Middle frontal gyrus (tissue), 1 donor: ENCODE measurements around the gene TBC1D16.

ENCODE experiments used
- DNase-seq: peaks from one replicate; pipeline ENCODE4 v3.0.0-alpha.2; 2015; ENCODE audit warnings: low spot score; ENCODE audit errors: extremely low spot score

Gene TBC1D16

DNA sequence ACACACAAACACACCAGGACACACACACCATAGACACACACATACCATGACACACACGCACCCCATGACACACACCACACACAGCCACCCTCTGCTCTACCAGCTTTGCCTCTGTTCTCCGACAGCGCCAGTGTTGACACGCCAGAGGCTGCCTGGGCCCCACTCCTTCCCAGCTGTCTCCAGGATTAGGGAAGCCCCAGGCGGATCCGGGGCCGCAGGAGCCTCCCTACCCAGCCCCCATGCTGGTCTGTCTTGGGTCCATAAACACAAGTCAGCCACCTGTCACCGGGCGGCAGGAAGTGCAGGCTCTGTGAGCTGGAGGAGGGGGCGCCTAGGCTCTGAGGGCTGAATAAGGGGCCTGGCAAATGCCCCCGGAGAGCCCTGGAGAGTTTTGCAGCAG lies 10.5 kb downstream of the TBC1D16 start:
- no peak for DNase-seq

DNA sequence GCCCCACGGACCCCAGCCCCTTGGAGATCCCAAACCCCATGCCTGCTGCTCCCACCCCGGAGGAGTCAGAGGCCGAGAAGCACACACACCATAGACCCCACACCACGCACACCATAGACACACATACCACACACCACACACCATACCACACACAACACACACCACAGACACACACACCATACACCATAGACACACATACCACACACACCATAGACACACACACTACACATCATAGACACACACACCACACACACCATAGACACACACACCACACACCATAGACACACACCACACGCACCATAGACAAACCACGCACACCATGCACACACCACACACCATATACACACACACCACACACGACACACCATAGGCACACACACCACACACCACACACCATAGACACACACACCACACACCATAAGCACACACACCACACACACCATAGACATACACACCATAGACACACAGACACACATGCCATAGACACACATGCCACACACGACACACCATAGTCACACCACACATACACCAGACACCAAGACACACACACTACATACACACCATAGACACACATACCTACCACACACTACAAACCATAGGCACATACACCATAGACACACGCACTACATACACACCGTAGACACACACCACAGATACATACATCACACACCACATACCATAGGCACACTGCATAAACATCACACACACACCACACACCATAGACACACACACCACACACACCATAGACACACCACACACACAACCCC lies 11.3 kb downstream of the TBC1D16 start:
- no peak for DNase-seq

GRCh38 chr17:80023481-80024205 lies 12.0 kb downstream of the TBC1D16 start:
- no peak for DNase-seq

DNA sequence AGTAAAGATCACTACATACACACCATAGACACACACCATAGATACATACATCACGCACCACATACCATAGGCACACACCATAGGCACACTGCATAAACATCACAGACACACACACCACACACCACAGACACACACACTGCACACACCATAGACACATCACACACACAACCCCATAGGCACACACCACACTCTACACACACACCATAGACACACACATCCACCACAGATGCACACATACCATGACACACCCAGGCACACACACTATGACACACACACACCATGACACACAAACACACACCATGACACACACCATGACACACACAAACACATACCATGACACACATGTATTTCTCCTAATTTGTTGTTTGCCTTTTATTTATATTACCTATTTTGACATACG lies 14.1 kb downstream of the TBC1D16 start:
- no peak for DNase-seq

DNA sequence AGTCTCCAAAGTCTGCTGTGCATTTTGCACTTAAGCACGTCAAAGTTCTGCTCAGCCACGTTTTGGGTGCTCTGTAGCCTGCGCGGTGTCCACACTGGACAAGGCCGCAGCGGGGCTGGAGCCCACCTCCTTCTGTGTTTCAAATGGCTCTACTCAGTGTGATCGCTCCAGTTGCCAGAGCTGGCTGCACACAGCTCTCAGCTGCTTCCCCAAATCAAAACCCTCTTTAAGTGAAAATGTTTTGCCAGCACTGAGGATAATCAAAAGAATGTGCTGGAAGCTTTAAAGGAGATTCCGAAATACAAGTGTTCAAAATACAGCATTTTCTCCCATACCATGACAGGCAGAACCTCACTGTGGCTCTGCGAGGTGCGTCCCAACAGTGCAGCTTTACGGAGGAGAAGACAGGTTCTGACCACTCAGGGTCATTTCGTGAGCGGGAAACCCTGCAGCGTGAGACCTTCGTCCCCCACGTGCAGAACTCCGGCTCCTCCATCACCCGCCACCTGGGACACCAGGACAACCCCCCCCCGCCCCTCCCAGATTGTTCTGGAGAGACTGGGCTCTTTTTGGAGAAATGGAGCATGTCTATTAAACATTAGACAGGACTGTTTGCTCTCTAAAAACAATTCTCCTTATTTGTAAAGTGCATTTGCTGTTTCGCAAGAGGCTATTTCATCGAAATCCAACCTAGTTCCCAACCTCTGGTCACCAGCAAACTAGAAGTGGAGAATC lies 16.6 kb downstream of the TBC1D16 start:
- DNase-seq: no peak

DNA sequence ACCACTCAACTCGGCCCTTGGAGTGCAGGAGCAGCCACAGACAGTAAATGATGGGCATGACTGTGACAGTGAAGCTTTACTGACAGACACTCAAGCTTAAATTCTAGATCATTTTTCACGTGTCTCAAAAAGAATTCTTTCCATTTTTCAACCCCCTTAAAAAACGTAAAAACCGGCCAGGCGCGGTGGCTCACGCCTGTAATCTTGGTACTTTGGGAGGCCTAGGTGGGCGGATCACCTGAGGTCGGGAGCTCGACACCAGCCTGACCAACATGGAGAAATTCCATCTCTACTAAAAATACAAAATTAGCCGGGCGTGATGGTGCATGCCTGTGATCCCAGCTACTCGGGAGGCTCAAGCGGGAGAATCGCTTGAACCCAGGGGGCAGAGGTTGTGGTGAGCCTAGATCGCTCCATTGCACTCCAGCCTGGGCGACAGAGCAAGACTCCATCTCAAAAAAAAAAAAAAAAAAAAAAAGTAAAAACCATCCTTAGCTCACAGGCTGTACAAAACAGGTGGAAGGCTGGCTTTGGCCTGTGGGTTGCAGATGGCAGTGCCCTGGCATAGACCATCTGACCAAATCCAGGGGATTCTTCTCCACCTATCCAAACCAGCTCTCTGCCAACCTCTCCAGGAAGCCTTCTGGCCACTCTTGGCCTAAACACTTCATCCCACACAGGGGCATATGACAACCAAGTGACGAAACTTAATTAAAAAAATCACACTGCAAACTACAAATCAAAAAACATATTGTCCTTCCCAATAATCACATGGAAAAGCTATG lies 18.3 kb downstream of the TBC1D16 start:
- DNase-seq: no peak

DNA sequence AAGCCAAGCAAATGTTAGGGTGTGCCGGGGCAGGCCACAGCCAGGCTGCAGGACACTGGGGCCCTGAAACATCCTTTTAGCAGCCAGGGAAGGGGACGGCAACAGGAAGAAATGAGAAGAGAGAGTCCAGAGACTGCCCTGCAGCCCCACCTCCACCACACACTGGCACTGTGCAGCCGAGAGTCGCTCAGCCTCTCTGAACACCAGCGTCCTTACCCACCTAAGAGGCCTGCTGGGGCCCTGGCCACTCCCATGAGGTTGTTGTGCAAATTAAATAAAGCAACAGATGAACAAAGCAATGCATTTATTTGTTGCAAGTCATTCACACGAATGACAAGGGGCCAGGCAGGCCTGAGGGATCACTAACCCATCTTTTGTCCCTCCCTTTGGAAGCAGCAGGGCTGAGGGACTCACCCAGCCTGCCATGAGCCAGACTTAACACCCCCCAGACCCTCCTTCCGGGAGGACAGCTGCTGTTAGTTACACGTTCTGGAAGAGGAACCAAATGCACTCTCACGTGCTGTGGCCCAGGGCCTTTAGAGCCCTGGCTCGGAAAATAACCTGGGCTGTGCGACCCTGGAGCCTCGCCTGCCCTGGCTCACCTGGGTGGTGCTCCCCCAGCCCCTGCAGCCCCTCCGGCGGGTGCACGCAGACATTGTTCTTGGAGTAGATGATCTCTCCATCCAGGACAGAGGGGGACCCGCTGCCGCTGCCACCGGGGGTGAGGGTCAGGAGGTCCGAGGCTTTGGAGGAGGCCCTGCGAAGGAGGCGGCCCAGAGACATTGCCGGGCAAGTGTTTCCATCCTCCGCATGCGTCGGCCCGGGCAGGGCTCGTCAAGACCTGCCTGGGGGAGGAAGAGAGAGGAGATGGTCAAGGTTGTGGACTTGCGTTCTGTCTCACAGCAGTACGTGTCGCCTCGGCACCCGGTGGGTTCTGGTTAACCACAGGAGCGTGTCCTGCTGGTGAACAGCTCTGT lies 22.6 kb downstream of the TBC1D16 start:
- no peak for DNase-seq

- DNase-seq: no peak
Observed at GRCh38 chr17:80011989-80012555, 23.6 kb downstream of the TBC1D16 start.

- no peak for DNase-seq
Observed at GRCh38 chr17:80010283-80010858, 25.3 kb downstream of the TBC1D16 start.

DNA sequence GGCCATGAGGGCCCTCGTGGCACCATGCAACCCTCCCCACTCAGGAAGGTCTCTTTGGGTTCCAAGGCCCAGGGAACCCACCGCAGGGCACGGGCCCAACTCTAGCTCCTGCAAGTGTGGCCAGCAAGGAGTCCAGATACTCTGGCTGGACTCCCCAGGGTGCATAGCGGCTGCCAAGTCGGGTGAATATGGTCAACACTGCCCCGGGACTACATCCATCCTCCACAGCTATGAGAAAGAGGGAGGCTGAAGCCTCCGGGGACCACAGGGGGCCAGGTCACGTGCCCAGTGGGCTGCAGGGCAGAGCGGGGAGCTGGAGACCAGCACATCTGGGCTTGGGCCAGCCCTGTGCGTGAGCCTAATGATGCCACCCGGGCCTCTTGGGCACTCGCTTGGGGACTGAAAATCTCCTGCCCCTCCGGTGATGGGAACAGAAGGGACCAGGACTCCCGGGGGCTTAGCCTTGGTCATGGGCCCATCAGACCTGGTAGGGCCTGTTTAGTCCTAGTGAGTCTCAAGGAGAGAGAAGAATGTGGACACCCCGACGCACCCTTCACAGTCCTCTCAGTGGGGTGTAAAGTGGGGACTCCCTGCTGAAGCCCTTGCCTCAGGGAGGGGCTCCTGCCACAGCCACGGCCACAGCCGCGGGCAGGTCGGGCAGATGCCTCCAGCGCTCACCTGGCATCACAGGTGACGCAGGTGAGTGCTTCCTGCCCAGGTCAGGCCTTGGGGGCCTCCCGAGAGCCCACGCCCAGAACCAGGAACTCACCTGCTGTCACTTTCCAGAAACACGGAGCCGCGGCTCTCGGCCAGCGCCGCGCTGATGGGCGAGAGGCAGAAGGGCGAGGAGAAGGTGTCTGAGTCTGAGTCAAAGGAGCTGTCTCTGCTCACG lies 26.0 kb downstream of the TBC1D16 start:
- no peak for DNase-seq

- no peak for DNase-seq
Observed at GRCh38 chr17:80008848-80009247, 26.8 kb downstream of the TBC1D16 start.

- DNase-seq: no peak
Observed at GRCh38 chr17:80008383-80008840, 27.3 kb downstream of the TBC1D16 start.

GRCh38 chr17:80007939-80008338 lies 27.7 kb downstream of the TBC1D16 start:
- DNase-seq: no peak

DNA sequence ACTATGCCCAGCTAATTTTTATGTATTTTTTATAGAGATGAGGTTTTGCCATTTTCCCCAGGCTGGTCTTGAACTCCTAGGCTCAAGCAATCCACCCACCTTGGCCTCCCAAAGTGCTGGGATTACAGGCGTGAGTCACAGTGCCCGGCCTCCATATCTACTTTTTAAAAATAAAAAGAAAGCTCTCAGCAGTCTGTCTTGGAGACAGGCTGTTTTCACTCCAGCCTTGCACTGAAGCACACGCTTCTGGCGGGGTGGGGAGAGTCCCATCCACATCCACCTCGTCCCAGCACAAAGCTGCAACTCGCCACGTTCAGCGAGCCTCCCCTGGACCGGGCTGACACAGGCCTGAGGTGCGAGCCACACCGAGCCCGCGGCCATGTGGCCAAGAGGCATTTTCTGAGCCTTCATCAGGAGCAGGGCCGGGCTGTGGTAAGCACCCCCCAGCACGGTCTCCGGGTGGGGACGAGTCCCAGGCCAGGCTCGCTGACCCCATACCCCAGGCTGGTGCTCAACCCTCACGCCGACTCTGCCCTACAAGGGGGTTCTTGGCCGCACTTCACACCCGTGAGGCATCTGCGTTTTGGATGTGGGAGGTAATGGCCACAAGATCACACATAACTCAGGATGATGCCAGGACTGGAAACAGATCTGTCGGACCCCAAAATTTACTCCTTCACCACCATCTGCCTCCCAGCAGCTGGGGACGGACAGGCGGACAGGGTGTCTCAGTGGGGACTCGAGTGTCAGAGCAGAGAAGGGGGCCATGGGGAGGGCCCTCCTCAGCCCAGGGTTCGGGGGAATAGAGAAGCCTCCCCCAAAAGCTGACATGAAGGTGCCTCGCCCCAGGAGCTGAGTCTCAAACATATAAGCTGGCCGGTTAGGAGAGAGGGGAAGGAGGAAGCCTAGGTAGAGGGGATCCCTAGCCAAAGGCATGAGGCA lies 28.6 kb downstream of the TBC1D16 start:
- DNase-seq: no peak

DNA sequence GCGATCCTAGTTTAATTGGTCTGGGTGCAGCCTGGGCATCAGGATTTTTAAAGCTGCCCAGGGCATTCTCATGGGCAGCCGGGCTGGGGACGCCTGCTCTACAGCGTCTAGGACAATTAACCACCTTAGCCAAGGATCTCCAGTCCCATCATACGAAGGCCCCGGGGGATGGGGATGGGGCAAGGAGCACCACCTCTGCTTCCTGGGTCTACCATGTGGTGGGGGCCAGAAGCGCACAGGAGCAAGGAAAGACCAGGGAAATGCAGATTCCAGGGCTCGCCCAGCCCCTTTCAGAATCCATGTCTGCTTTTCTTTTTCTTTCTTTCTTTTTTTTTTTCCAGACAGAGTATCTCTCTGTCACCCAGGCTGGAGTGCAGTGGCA lies 29.3 kb downstream of the TBC1D16 start:
- no peak for DNase-seq

GRCh38 chr17:80005360-80006338 lies 30.0 kb downstream of the TBC1D16 start:
- DNase-seq: no peak
